ENCODE data around the gene TNIK.

DNA sequence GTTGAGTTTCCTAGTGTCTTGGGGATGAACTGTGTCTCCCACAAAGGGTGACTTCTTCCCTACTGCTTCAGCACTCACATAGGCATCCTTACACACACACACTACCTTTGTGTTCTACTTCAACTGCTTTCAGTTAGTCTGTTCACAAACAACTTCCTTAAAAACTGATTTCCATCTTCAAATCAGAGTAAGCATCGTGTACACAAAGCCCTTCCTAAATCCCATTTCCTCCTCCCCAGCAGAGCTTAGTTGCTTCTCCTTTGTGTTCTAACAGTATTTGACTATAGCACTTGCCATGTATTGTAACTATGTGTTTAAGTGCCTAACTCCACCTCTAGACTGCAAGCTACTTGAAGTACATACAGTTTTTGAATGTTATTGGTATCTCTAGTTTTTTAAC lies 71.7 kb downstream of the TNIK start:
- TF ChIP-seq POLR2AphosphoS5 (IDR thresholded peaks at IDR 0.05; ENCODE audit: low read depth, low read length) (no peak), YY1 (IDR thresholded peaks at IDR 0.05; ENCODE audit: low read depth) (no peak), MEF2A (IDR thresholded peaks at IDR 0.05; ENCODE audit: borderline replicate concordance, low read depth) (no peak), FOSL2 (IDR thresholded peaks at IDR 0.05; ENCODE audit: borderline replicate concordance, low read depth) (no peak)
- TF ChIP-seq, protein P1, sequence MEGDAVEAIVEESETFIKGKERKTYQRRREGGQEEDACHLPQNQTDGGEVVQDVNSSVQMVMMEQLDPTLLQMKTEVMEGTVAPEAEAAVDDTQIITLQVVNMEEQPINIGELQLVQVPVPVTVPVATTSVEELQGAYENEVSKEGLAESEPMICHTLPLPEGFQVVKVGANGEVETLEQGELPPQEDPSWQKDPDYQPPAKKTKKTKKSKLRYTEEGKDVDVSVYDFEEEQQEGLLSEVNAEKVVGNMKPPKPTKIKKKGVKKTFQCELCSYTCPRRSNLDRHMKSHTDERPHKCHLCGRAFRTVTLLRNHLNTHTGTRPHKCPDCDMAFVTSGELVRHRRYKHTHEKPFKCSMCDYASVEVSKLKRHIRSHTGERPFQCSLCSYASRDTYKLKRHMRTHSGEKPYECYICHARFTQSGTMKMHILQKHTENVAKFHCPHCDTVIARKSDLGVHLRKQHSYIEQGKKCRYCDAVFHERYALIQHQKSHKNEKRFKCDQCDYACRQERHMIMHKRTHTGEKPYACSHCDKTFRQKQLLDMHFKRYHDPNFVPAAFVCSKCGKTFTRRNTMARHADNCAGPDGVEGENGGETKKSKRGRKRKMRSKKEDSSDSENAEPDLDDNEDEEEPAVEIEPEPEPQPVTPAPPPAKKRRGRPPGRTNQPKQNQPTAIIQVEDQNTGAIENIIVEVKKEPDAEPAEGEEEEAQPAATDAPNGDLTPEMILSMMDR (IDR thresholded peaks at IDR 0.05): no peak
